Mesenchymal stem cell (in vitro differentiated cells and primary cell): ENCODE data around the gene EPOP.
A peak's percentile ranks its signal among the peaks of the same experiment; 100 is the strongest.

Experiments used
- DNase-seq: peaks from one replicate; pipeline ENCODE4 v3.0.0-alpha.2; 2013
- H2AFZ ChIP-seq: one replicate; pipeline ENCODE4 v1.6.1; 2013; ENCODE audit warnings: low read depth, mild to moderate bottlenecking, control low read depth, inconsistent platforms, low read length, moderate library complexity
- H2AK5ac ChIP-seq: 2 replicates; pipeline ENCODE4 v1.6.1; 2013; ENCODE audit warnings: low read length, moderate library complexity, mild to moderate bottlenecking, inconsistent platforms; ENCODE audit not compliant: severe bottlenecking
- H2BK120ac ChIP-seq: one replicate; pipeline ENCODE4 v1.6.1; 2013; ENCODE audit warnings: low read depth, mild to moderate bottlenecking, inconsistent platforms, low read length, moderate library complexity
- H2BK12ac ChIP-seq, 2 experiments: one replicate each; pipeline ENCODE4 v1.6.1; 2013; ENCODE audit warnings: inconsistent platforms in 2 of 2, low read length in 2 of 2, mild to moderate bottlenecking in 2 of 2, moderate library complexity in 2 of 2, control low read depth in 1 of 2
- H2BK15ac ChIP-seq: one replicate; pipeline ENCODE4 v1.6.1; 2013; ENCODE audit warnings: mild to moderate bottlenecking, low read depth, inconsistent platforms; ENCODE audit not compliant: poor library complexity, severe bottlenecking
- H2BK5ac ChIP-seq: 2 replicates; pipeline ENCODE4 v1.6.1; 2013; ENCODE audit warnings: low read depth, mild to moderate bottlenecking, low read length, control low read depth, inconsistent platforms; ENCODE audit not compliant: poor library complexity, severe bottlenecking
- H3K14ac ChIP-seq, 2 experiments: one replicate each; pipeline ENCODE4 v1.6.1; 2013; ENCODE audit warnings: inconsistent platforms in 2 of 2, low read length in 2 of 2, control low read depth in 1 of 2, mild to moderate bottlenecking in 1 of 2, moderate library complexity in 1 of 2
- H3K18ac ChIP-seq, 2 experiments: one replicate each; pipeline ENCODE4 v1.6.1; 2013; ENCODE audit warnings: inconsistent platforms in 2 of 2, low read length in 2 of 2, control low read depth in 1 of 2, low read depth in 1 of 2, mild to moderate bottlenecking in 1 of 2
- H3K23ac ChIP-seq, 2 experiments: one replicate each; pipeline ENCODE4 v1.6.1; 2013; ENCODE audit warnings: inconsistent platforms in 2 of 2, low read length in 2 of 2, mild to moderate bottlenecking in 2 of 2, moderate library complexity in 2 of 2, control low read depth in 1 of 2
- H3K27ac ChIP-seq: 2 replicates; pipeline ENCODE4 v1.5.1; 2013; ENCODE audit warnings: mild to moderate bottlenecking, moderate library complexity, low read length, control low read depth, inconsistent platforms; ENCODE audit not compliant: poor library complexity, severe bottlenecking
- H3K27me3 ChIP-seq, 2 experiments: 2 replicates each; pipeline versions ENCODE4 v1.6.1 to v1.7.0; 2013; ENCODE audit warnings: low read length in 2 of 2, mild to moderate bottlenecking in 2 of 2, moderate library complexity in 2 of 2, control low read depth in 1 of 2, inconsistent platforms in 1 of 2; ENCODE audit not compliant: control insufficient read depth in 1 of 2, insufficient read depth in 1 of 2
- H3K36me3 ChIP-seq, 2 experiments: 2 replicates each; pipeline versions ENCODE4 v1.6.1 to v1.7.0; 2013; ENCODE audit warnings: low read length in 2 of 2, control low read depth in 1 of 2, inconsistent platforms in 1 of 2, low read depth in 1 of 2, mild to moderate bottlenecking in 1 of 2; ENCODE audit not compliant: insufficient read depth in 2 of 2, control insufficient read depth in 1 of 2
- H3K4ac ChIP-seq, 2 experiments: one replicate each; pipeline ENCODE4 v1.6.1; 2013; ENCODE audit warnings: inconsistent platforms in 2 of 2, low read length in 2 of 2, mild to moderate bottlenecking in 2 of 2, moderate library complexity in 2 of 2, control low read depth in 1 of 2, low read depth in 1 of 2
- H3K4me1 ChIP-seq: 2 replicates; pipeline ENCODE4 v1.6.1; 2013; ENCODE audit warnings: low read depth, low read length, control low read depth; ENCODE audit not compliant: control insufficient read depth, insufficient read depth
- H3K4me2 ChIP-seq: 2 replicates; pipeline ENCODE4 v1.6.1; 2013; ENCODE audit warnings: low read length, mild to moderate bottlenecking, inconsistent platforms; ENCODE audit not compliant: poor library complexity, severe bottlenecking
- H3K4me3 ChIP-seq, 2 experiments: 2 replicates each; pipeline versions ENCODE4 v1.5.1 to v1.7.0; 2013; ENCODE audit warnings: low read length in 2 of 2, mild to moderate bottlenecking in 2 of 2, control low read depth in 1 of 2, low read depth in 1 of 2; ENCODE audit not compliant: insufficient read depth in 1 of 2
- H3K79me1 ChIP-seq: replicated peaks from 2 replicates; pipeline ENCODE4 v1.6.1; 2013; ENCODE audit warnings: mild to moderate bottlenecking, control low read depth, low read length, inconsistent platforms; ENCODE audit not compliant: poor library complexity, severe bottlenecking
- H3K9ac ChIP-seq: 2 replicates; pipeline ENCODE4 v1.7.0; 2013; ENCODE audit warnings: mild to moderate bottlenecking, low read length, moderate library complexity
- H3K9me3 ChIP-seq: 2 replicates; pipeline ENCODE4 v1.7.0; 2013; ENCODE audit warnings: mild to moderate bottlenecking, low read length; ENCODE audit not compliant: control insufficient read depth
- H4K8ac ChIP-seq: one replicate; pipeline ENCODE4 v1.6.1; 2013; ENCODE audit warnings: inconsistent platforms, mild to moderate bottlenecking, low read length, moderate library complexity
- H4K91ac ChIP-seq: one replicate; pipeline ENCODE4 v1.6.1; 2013; ENCODE audit warnings: mild to moderate bottlenecking, low read length, inconsistent platforms
- WGBS: methylation state at CpG from one replicate; pipeline ENCODE4 v1.1.7; 2013; ENCODE audit warnings: mixed read lengths; 5-methylcytosine and 5-hydroxymethylcytosine counted together

Gene EPOP

DNA sequence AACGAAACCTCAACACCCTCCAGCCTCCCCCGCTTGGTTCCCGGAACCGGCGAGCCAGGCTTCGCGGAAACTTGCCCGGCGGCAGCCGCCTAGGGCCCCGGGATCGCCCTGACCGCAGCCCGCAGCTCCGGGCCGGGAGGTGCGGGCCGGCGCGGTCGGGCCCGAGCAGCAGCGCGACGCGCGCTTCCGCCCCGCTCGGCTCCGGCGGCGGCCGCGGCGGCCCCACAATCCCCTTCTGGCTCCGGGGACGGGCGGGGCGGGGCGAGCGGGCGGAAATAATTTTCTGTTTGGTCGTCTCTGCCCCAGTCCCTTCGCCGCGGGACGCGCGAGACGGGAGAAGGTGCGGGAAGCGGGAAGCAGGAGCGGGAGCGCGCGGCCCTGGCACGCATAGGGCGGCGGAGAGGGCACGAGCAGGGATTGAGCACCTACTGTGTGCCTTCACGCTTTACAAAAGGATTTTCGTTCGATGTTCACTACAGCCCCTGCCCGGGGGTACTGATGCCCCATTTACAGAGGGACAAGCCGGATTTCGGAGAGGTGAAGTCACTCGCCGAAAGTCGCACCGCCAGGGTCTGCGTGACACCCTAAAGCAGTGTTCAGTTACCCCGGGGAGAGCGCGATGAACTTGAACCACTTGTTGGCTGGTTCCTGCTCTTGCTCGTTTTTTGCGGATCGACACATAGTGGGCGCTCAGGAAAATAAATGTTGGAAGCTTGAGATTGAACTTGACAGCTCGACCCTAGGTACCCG is 27.6 kb upstream of the EPOP start:
- peak overlapping the region; percentile 65 for H2AFZ ChIP-seq
- peak overlapping the region; percentile 87 for H3K4me2 ChIP-seq
- H3K9ac ChIP-seq, result peak overlapping the region; percentile 90
- peaks cover 14% of the 10 kb centered on the region for H3K79me1 ChIP-seq
- H3K4me1 ChIP-seq, result peaks cover 42% of the 10 kb centered on the region
- peak overlapping the region in 1 of 2 experiments; percentile 61 for H3K14ac ChIP-seq
- WGBS, result under 1% methylated on average over 78 of the region's 81 CpGs
- H3K27ac ChIP-seq, result peak overlapping the region; percentile 41
- no peak overlapping the region for H3K23ac ChIP-seq
- peak overlapping the region in 1 of 2 experiments; percentile 45 for H2BK12ac ChIP-seq
- H3K4me3 ChIP-seq, result peak overlapping the region; percentile 68 to 90
- no peaks in the 10 kb centered on the region for H3K9me3 ChIP-seq
- peaks cover 0 to 19% of the 10 kb centered on the region in 2 experiments for H3K27me3 ChIP-seq
- peak overlapping the region; percentile 65 for H2BK15ac ChIP-seq
- peak overlapping the region; percentile 76 to 81 for H3K18ac ChIP-seq
- H3K36me3 ChIP-seq, result peaks cover 1 to 2% of the 10 kb centered on the region in 2 experiments
- H3K4ac ChIP-seq, result peak overlapping the region; percentile 68 to 89
- peak; percentile 90 for DNase-seq
- H4K8ac ChIP-seq, result peak overlapping the region; percentile 89
- H2BK5ac ChIP-seq, result no peak overlapping the region
- H2BK120ac ChIP-seq, result peak overlapping the region; percentile 65
- H4K91ac ChIP-seq, result peak overlapping the region; percentile 47
- no peak overlapping the region for H2AK5ac ChIP-seq

DNA sequence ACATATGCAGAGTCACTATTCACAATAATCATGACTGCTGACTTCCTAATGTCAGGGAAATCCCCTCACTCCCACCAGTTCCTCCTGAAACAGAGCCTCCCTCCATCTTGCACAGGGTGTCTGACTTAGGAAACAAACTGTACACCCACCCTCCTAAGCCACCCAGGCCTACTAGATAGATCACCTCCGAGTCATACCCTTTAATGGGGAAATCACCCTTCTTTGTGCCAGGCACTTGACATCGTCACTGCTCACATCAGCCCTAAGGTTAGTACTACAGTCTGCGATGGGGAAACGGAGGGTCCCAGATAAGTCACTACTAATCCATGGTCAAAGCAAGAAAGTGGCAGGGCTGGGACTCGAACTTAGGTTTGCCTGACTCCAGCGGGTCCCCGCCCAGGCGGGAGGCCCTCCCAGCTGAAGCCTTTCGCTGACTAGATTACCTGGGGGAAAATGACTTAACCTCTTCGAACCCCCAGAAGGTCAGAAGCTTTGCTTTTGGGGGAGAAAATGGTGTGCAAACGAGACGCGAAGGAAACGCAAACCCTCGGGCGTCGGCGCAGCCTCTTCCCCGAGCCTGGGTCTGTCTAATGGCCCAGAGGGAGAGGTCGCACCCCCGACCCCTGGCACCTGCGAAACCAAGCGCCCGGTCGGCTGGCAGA is 26.9 kb upstream of the EPOP start:
- Histone ChIP-seq H2AK5ac (peak overlapping the region; percentile 16), H3K27ac (peak overlapping the region; percentile 41), H3K79me1 (peaks cover 12% of the 10 kb centered on the region), H3K27me3 (peaks cover 0 to 19% of the 10 kb centered on the region in 2 experiments), H3K9ac (peak overlapping the region; percentile 90), H2BK5ac (no peak overlapping the region), H3K23ac (no peak overlapping the region), H2BK12ac (peak overlapping the region in 1 of 2 experiments; percentile 61), H2AFZ (peak overlapping the region; percentile 56), H3K14ac (peak overlapping the region in 1 of 2 experiments; percentile 49), H3K4me3 (peak overlapping the region; percentile 65 to 82), H3K4ac (peak overlapping the region; percentile 0 to 89), H3K18ac (peak overlapping the region in 1 of 2 experiments; percentile 55), H3K9me3 (no peaks in the 10 kb centered on the region), H4K8ac (peak overlapping the region; percentile 85), H2BK15ac (peak overlapping the region; percentile 54), H4K91ac (peak overlapping the region; percentile 61), H2BK120ac (peak overlapping the region; percentile 65), H3K4me2 (peak overlapping the region; percentile 87), H3K36me3 (no peaks in the 10 kb centered on the region), H3K4me1 (peaks cover 36% of the 10 kb centered on the region)
- WGBS, result 22% methylated on average over 16 of the region's 25 CpGs
- DNase-seq, result peak; percentile 79

DNA sequence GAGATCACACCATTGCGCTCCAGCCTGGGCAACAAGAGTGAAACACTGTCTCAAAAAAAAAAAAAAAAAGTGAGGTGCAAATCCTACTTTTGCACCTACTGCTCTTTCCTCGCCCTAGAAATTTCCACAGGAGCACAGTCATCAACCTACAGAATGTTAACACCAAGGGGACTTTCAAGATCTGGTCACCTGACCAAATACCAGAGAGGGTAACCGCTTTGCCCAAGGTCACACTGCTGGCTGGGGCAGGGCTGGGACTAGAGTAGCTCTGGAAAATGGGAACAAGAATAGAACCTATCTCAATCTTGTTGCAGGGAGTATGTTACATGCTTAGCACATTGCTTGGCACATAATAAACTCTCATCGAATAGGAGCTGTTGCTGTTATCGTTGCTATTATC is 24.0 kb upstream of the EPOP start:
- H4K8ac ChIP-seq, result no peak overlapping the region
- no peak overlapping the region for H2BK5ac ChIP-seq
- no peak overlapping the region for H2BK120ac ChIP-seq
- H2BK12ac ChIP-seq, result no peak overlapping the region
- H3K4me3 ChIP-seq, result no peak overlapping the region
- H3K4ac ChIP-seq, result no peak overlapping the region
- peaks cover 0 to 23% of the 10 kb centered on the region in 2 experiments for H3K27me3 ChIP-seq
- no peak overlapping the region for H3K14ac ChIP-seq
- H3K23ac ChIP-seq, result no peak overlapping the region
- no peak overlapping the region for H4K91ac ChIP-seq
- H2AFZ ChIP-seq, result no peak overlapping the region
- no peak overlapping the region for H2AK5ac ChIP-seq
- no peak overlapping the region for H3K4me2 ChIP-seq
- no peaks in the 10 kb centered on the region for H3K36me3 ChIP-seq
- H3K79me1 ChIP-seq, result peaks cover 2% of the 10 kb centered on the region
- no peaks in the 10 kb centered on the region for H3K9me3 ChIP-seq
- H3K9ac ChIP-seq, result no peak overlapping the region
- H2BK15ac ChIP-seq, result no peak overlapping the region
- H3K4me1 ChIP-seq, result peaks cover 22% of the 10 kb centered on the region
- H3K18ac ChIP-seq, result no peak overlapping the region
- H3K27ac ChIP-seq, result no peak overlapping the region
- 95% methylated on average over 5 of the region's 5 CpGs for WGBS
- DNase-seq, result no peak
